Fibroblast of mammary gland (primary cell): Measurements from ENCODE around the gene SAXO1.

Source experiments
- DNase-seq: peaks from one replicate; pipeline ENCODE4 v3.0.0-alpha.2; 2010; ENCODE audit warnings: low read depth
- H3K4me3 ChIP-seq: 2 replicates; pipeline ENCODE4 v1.5.1; 2011; ENCODE audit warnings: low read depth, mild to moderate bottlenecking, low read length, moderate library complexity; ENCODE audit not compliant: control insufficient read depth
- CTCF ChIP-seq: conservative IDR thresholded peaks from 2 replicates; pipeline ENCODE4 v1.5.1; 2011; ENCODE audit warnings: low read depth, low read length, inconsistent platforms; ENCODE audit not compliant: control insufficient read depth, insufficient read depth

SAXO1 gene

GRCh38 chr9:18922161-18922885, 110.7 kb downstream of the SAXO1 start:
- TF ChIP-seq CTCF = no peak
- H3K4me3 ChIP-seq = no peak overlapping the region
- DNase-seq = no peak

- no peak for DNase-seq
- no peak overlapping the region for H3K4me3 ChIP-seq
- no peak for TF ChIP-seq CTCF
Observed at GRCh38 chr9:18921366-18922075, 111.5 kb downstream of the SAXO1 start.

GRCh38 chr9:18920141-18921084, 112.6 kb downstream of the SAXO1 start:
- peak; percentile 18 for DNase-seq
- H3K4me3 ChIP-seq = no peak overlapping the region
- no peak for TF ChIP-seq CTCF

- no peak for TF ChIP-seq CTCF
- no peak for DNase-seq
- no peak overlapping the region for H3K4me3 ChIP-seq
Observed at GRCh38 chr9:18911714-18912342, 121.2 kb downstream of the SAXO1 start.

- no peak overlapping the region for H3K4me3 ChIP-seq
- TF ChIP-seq CTCF = no peak
- no peak for DNase-seq
Observed at GRCh38 chr9:18910916-18911315, 122.1 kb downstream of the SAXO1 start.

- no peak for TF ChIP-seq CTCF
- H3K4me3 ChIP-seq = no peak overlapping the region
- DNase-seq = no peak
Observed at GRCh38 chr9:18910435-18910834, 122.6 kb downstream of the SAXO1 start.
